HG02943 (cell line): ENCODE data around the gene RNASE1.
"Not testable (repeated sequence)": the region's sequence is repeated elsewhere in the genome, so short reads cannot be mapped to it uniquely, and the experiment has no call there.

Experiments
- ATAC-seq: cut with Tn5 transposase; IDR thresholded peaks from one replicate; pipeline ENCODE4 v1.9.1; 2021; ENCODE audit warnings: mild to moderate bottlenecking, low read depth, moderate library complexity; ENCODE audit not compliant: unreplicated experiment

The RNASE1 gene

GRCh38 chr14:20802341-20803084, at the start of gene RNASE1:
Gene RNASE1 (minus strand): TSS chr14:20802844. CDS start chr14:20802068, 776 bp downstream.
- no peak for ATAC-seq

- no peak for ATAC-seq
Observed at GRCh38 chr14:20848955-20849570, 46.4 kb upstream of the RNASE1 start.

- ATAC-seq, result no peak
Observed at GRCh38 chr14:20848316-20848954, 45.8 kb upstream of the RNASE1 start.

GRCh38 chr14:20846560-20846959, 43.9 kb upstream of the RNASE1 start:
- ATAC-seq, result no peak

- ATAC-seq, result no peak
Observed at GRCh38 chr14:20841096-20841495, 38.5 kb upstream of the RNASE1 start.

- no peak for ATAC-seq
Observed at GRCh38 chr14:20837831-20838230, 35.2 kb upstream of the RNASE1 start.

- no peak for ATAC-seq
Observed at GRCh38 chr14:20836668-20837338, 34.2 kb upstream of the RNASE1 start.

- ATAC-seq, result no peak
Observed at GRCh38 chr14:20834899-20835298, 32.3 kb upstream of the RNASE1 start.

- no peak for ATAC-seq
Observed at GRCh38 chr14:20830831-20831230, 28.2 kb upstream of the RNASE1 start.

GRCh38 chr14:20828024-20828694, 25.5 kb upstream of the RNASE1 start:
- ATAC-seq, result not testable (repeated sequence)

GRCh38 chr14:20827326-20827725, 24.7 kb upstream of the RNASE1 start:
- no peak for ATAC-seq

- not testable (repeated sequence) for ATAC-seq
Observed at GRCh38 chr14:20826666-20827065, 24.0 kb upstream of the RNASE1 start.

GRCh38 chr14:20823859-20824258, 21.2 kb upstream of the RNASE1 start:
- no peak for ATAC-seq

- not testable (repeated sequence) for ATAC-seq
Observed at GRCh38 chr14:20821521-20822108, 19.0 kb upstream of the RNASE1 start.

- no peak for ATAC-seq
Observed at GRCh38 chr14:20820063-20820904, 17.6 kb upstream of the RNASE1 start.

- no peak for ATAC-seq
Observed at GRCh38 chr14:20818861-20819260, 16.2 kb upstream of the RNASE1 start.

- not testable (repeated sequence) for ATAC-seq
Observed at GRCh38 chr14:20815946-20816345, 13.3 kb upstream of the RNASE1 start.

GRCh38 chr14:20811986-20812975, 9.6 kb upstream of the RNASE1 start:
- no peak for ATAC-seq
